ENCODE results near the gene DAZAP1. TPM values are rescaled to one million over a fixed set of nuclear protein-coding genes. Genes with fewer than 3 reads are reported as not detected.
"Not testable (repeated sequence)": the region's sequence is repeated elsewhere in the genome, so short reads cannot be mapped to it uniquely, and the experiment has no call there.

Gene DAZAP1
- total and polyA plus RNA-seq, 8 donors = 21.4 to 124 (median 51.5) TPM

DNA sequence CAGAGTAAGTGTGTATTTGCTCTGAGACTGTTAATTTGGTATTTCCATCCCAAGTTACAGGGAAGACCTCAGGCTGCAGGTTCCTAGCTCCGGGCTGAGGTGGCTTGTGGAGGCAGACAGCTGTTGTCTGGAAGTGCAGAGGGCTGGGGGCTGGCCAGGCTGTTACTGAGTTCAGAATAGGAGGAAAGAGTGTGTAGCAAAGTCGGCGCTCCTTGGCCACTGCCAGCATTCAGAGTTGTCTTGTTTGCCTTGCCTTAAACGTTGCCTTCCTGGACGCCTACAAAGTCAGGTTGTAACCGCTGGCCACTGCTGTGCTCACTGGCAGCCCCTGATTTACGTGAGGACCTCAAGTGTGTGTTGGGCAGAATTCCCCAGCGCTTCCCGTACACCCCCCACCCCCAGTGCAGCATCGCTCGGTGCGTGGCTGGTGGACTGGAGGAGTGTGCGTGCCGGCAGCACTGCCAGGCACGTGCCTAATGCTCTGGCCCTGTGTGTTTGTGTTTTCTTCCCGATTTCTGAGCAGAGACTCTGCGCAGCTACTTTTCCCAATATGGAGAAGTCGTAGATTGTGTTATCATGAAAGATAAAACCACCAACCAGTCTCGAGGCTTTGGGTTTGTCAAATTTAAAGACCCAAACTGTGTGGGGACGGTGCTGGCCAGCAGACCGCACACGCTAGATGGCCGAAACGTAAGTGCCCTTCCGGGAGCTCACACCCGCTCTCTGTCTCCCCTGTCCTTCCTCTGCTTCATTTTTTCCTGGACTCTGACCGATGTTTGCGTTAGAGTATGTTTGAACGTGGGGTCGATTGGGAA lies 10.5 kb downstream of the DAZAP1 start:
- H3K27me3 ChIP-seq = no peaks in the 10 kb centered on the region
- peak overlapping the region in 4 of 5 donors; percentile 13 to 89 (median 28) for H3K27ac ChIP-seq
- H3K9me3 ChIP-seq = no peaks in the 10 kb centered on the region
- TF ChIP-seq POLR2A (IDR thresholded peaks at IDR 0.05) (no peak), POLR2AphosphoS5 (IDR thresholded peaks at IDR 0.05) (no peak), EP300 (IDR thresholded peaks at IDR 0.05) (no peak)
- TF ChIP-seq, protein P1, sequence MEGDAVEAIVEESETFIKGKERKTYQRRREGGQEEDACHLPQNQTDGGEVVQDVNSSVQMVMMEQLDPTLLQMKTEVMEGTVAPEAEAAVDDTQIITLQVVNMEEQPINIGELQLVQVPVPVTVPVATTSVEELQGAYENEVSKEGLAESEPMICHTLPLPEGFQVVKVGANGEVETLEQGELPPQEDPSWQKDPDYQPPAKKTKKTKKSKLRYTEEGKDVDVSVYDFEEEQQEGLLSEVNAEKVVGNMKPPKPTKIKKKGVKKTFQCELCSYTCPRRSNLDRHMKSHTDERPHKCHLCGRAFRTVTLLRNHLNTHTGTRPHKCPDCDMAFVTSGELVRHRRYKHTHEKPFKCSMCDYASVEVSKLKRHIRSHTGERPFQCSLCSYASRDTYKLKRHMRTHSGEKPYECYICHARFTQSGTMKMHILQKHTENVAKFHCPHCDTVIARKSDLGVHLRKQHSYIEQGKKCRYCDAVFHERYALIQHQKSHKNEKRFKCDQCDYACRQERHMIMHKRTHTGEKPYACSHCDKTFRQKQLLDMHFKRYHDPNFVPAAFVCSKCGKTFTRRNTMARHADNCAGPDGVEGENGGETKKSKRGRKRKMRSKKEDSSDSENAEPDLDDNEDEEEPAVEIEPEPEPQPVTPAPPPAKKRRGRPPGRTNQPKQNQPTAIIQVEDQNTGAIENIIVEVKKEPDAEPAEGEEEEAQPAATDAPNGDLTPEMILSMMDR (IDR thresholded peaks at IDR 0.05) = no peak
- H3K36me3 ChIP-seq = peaks cover 48 to 71% (median 57%) of the 10 kb centered on the region in 4 donors
- no peak overlapping the region for H3K4me3 ChIP-seq
- H3K4me1 ChIP-seq = peaks cover 54 to 66% (median 61%) of the 10 kb centered on the region in 4 donors
- intact Hi-C loops (cut with DNase I; ENCODE audit: low total_unique reads) = no loop called here
- 41 to 60% (median 57%) methylated on average over 23 to 30 of the region's 30 CpGs for WGBS, 5 donors
- DNase-seq = peak in 1 of 2 donors; percentile 59

DNA sequence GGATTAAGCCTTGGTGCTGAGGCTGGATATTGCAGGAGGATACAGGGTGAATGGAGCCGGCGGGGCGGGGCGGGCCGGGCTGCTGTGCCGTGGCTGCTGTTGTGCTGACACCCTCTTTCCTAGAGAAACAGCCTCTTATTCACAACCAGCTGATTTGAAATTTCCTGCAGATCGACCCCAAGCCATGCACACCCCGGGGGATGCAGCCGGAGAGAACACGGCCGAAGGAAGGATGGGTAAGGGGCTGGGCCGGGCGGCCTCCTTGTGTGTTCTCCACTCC lies 11.1 kb downstream of the DAZAP1 start:
- no peaks in the 10 kb centered on the region for H3K27me3 ChIP-seq
- 72 to 82% (median 77%) methylated on average over 13 of the region's 13 CpGs for WGBS, 5 donors
- no peaks in the 10 kb centered on the region for H3K9me3 ChIP-seq
- H3K4me3 ChIP-seq = no peak overlapping the region
- H3K4me1 ChIP-seq = peaks cover 50 to 60% (median 56%) of the 10 kb centered on the region in 4 donors
- DNase-seq = no peak
- H3K36me3 ChIP-seq = peaks cover 48 to 71% (median 57%) of the 10 kb centered on the region in 4 donors
- peak overlapping the region in 3 of 5 donors; percentile 13 to 30 (median 27) for H3K27ac ChIP-seq
- intact Hi-C loops (cut with DNase I; ENCODE audit: low total_unique reads) = no loop called here
- TF ChIP-seq POLR2A (IDR thresholded peaks at IDR 0.05) (no peak), EP300 (IDR thresholded peaks at IDR 0.05) (no peak), POLR2AphosphoS5 (IDR thresholded peaks at IDR 0.05) (no peak)
- TF ChIP-seq, protein P1 (IDR thresholded peaks at IDR 0.05) = no peak

DNA sequence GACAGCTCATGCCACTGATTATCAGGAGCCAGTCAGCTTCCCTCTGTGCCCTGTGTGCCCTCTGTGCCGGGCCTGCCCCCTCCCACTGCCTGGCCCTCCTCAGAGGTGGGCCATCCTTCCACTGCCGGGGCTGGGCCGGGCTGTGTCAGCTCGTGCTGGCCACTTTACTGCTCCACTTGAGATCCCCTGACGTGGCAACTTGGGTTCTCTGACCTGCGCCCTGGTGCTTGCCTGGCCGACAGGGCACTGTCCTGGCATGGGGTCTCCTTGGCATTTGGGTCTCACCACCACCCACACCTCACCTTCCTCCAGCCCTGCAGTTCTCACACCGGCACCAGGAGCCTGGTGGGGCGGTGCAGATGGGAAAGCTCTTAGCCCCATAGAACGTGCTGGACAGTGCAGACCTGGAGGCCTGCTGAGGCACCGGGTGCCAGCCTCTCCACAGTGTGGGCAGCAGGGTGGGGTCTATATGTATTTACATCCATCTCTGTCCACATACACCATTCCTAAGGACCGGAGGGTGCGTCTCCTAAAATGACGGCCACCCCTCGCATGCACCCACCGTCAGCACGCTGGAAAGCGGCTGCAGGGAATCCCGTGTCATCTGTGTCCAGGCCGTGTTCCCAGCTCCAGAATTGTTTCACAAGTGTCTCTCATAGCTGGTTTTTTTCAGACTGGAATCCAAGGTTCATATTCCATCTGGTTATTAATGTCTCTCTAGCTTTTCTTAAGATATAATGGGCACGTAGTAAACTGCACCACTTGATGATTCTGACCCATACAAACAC lies 11.8 kb downstream of the DAZAP1 start:
- peaks cover 43 to 56% (median 51%) of the 10 kb centered on the region in 4 donors for H3K4me1 ChIP-seq
- no peak overlapping the region for H3K4me3 ChIP-seq
- DNase-seq = no peak
- H3K36me3 ChIP-seq = peaks cover 52 to 72% (median 62%) of the 10 kb centered on the region in 4 donors
- 85 to 89% (median 86%) methylated on average over 15 to 21 of the region's 21 CpGs for WGBS, 5 donors
- H3K9me3 ChIP-seq = no peaks in the 10 kb centered on the region
- TF ChIP-seq EP300 (IDR thresholded peaks at IDR 0.05) (no peak), POLR2AphosphoS5 (IDR thresholded peaks at IDR 0.05) (no peak), POLR2A (IDR thresholded peaks at IDR 0.05) (no peak)
- TF ChIP-seq, protein P1 (IDR thresholded peaks at IDR 0.05) = no peak
- no peaks in the 10 kb centered on the region for H3K27me3 ChIP-seq
- intact Hi-C loops (cut with DNase I; ENCODE audit: low total_unique reads) = no loop called here
- H3K27ac ChIP-seq = peak overlapping the region in 1 of 5 donors; percentile 30

DNA sequence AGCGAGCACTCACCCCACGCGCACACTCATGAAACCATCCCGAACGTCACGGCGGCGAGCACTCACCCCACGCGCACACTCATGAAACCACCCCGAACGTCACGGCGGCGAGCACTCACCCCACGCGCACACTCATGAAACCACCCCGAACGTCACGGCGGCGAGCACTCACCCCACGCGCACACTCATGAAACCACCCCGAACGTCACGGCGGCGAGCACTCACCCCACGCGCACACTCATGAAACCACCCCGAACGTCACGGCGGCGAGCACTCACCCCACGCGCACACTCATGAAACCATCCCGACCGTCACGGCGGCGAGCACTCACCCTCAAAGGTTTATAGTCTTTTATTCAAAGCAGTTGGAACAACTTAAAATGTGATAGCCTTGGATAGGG lies 12.7 kb downstream of the DAZAP1 start:
- Histone ChIP-seq H3K36me3 (peaks cover 60 to 80% (median 71%) of the 10 kb centered on the region in 4 donors), H3K4me1 (peaks cover 34 to 50% (median 41%) of the 10 kb centered on the region in 4 donors)
- DNase-seq; H3K27ac ChIP-seq; H3K27me3 ChIP-seq; H3K4me3 ChIP-seq; intact Hi-C loops (cut with DNase I; ENCODE audit: low total_unique reads); H3K9me3 ChIP-seq: not testable (repeated sequence)
- 95 to 97% (median 96%) methylated on average over 19 to 27 of the region's 43 CpGs for WGBS, 5 donors
